HG02678 (cell line): Measurements from ENCODE around the gene SAMD4A.

ENCODE experiments used
- ATAC-seq: cut with Tn5 transposase; IDR thresholded peaks from one replicate; pipeline ENCODE4 v1.9.1; 2021; ENCODE audit warnings: mild to moderate bottlenecking, moderate library complexity; ENCODE audit not compliant: unreplicated experiment

The SAMD4A gene

GRCh38 chr14:54629635-54630360 is 62.9 kb downstream of the SAMD4A start:
- no peak for ATAC-seq

GRCh38 chr14:54631016-54631415 is 64.1 kb downstream of the SAMD4A start:
- no peak for ATAC-seq

DNA sequence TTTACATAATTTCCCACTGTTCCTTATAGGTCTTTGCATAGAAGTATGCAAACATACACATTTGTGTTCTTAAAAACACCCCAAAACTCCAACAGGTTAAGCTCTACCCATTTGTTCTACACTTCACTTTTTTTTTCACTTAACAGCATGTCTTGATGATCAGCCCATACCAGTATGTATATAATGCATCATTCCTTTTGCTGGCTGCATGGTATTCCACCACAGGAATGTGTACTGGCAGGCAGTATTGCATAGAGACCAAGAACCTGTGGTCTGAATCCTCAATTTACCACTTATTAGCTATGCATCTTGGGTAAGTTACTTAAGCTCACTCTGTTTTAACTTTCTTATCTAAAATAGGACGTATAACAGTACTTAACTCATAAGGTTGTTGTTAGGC is 65.5 kb downstream of the SAMD4A start:
- no peak for ATAC-seq

DNA sequence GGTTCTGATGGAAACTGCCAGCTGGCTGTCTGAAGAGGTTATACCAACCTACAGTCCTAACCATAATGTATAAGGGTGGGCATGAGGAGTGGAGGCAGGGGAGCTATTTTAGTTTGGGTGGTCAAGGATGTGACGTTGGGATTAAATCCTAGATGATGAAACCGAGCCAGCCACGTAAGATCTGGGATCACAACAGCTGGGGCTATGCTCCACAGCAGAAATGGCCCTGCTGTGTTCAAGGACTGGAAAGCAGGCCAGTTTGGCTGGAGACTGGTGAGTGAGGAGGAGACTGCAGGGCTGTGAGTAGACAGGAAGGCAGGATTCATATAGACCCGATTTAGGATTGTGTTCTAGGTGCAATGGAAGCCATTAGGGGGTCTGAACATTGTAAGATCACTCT is 66.1 kb downstream of the SAMD4A start:
- ATAC-seq: no peak

DNA sequence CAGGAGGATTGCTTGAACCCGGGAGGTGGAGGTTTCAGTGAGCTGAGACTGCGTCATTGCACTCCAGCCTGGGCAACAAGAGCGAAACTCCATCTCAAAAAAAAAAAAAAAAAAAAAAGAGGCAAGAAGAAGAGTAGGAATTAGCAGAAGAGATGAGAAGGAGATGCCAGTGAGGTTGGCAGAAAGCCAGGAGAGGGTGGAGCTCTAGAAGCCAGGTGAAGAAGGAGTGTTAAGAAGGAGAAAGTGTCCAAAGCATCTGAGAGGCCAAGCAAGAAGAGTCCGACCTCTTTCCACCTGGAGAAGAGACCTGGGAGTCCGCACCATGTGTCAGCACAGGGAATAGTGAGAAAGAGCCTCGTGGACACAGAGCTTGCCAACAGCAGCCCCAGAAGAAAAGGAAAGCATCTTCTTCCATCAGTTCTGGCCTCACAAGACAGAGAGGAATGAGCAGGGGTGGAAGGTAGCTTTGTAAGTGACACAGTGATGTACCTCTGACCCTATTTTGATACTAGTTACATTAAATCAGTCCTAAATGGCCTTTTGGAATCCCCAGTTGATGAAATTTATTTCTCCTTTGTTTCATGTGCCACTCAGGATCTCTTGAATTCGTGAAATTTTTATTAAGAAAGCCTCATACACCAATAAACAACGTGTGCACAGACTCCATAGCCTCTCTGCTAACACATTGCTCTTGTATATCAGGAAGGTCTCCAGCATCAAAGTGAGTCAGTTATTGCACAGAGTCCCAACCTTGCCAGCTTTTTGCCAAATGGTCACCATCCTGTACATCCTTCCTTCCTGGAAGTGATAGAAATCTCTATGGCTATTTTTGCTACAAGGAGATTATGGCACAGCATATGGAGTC is 70.6 kb downstream of the SAMD4A start:
- no peak for ATAC-seq

- ATAC-seq: no peak
Measured at GRCh38 chr14:54638135-54638446, 71.2 kb downstream of the SAMD4A start.

- no peak for ATAC-seq
Measured at GRCh38 chr14:54639611-54640010, 72.7 kb downstream of the SAMD4A start.

DNA sequence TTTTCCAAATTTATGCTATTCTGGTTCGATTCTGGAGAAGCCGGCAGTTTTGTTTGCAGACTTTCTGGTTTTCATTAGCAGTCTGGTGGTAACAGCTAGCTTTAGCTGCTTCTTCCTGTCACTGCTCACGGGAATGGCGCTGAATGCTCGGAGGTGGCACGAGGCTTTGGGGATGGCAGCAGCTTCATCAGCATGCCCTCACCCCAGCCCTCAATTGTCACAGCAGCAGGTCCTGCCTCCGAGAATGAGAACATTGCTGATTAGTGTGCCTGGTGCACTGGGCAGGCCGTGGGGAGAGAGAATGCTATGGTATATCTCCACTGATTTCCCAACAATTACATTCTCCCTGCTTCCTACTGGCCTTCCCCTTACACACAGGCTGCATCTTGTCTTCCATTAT is 73.6 kb downstream of the SAMD4A start:
- no peak for ATAC-seq

DNA sequence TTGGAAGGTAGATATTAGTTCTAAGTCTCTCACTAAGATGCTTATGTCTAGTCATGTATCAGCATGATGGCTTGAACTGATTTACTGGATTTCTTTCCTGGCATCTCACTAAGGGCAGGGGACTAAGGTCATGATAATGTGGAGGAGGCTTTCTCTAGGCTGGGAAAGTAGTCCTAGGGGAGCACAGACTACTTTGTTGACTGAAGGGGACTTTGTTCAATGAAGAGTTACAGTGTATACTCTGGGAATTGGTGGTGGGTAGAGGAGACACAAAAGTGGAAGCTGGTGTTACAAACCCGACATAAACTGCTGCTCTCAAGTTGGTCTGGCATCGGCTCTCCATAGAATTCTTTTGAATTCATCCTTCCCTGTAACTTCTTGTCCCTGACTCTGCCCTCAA is 75.2 kb downstream of the SAMD4A start:
- no peak for ATAC-seq

- no peak for ATAC-seq
Measured at GRCh38 chr14:54642801-54643695, 76.1 kb downstream of the SAMD4A start.

DNA sequence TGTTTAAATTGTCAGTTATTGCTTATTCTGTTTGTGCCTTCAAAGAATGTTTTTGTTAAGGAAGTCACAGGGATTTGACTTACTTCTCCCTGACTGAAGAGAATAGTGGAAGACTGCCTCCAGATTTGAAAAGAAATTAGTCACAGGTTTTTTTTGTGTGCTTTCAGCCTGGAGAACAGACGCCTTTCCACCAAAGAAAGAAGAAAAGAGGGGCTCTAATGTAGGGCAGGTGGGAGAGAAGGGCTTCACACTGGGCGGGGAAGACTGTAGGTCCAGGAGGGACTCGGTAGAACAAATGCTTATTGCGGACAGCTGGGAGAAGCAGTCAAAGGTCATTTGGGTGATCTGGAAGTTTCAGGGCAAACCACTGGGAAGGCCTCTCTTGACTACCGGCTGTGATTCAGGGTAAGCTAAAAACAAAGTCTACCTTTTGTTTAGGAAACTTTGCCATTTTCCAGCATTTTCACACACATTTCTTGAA is 76.8 kb downstream of the SAMD4A start:
- no peak for ATAC-seq

DNA sequence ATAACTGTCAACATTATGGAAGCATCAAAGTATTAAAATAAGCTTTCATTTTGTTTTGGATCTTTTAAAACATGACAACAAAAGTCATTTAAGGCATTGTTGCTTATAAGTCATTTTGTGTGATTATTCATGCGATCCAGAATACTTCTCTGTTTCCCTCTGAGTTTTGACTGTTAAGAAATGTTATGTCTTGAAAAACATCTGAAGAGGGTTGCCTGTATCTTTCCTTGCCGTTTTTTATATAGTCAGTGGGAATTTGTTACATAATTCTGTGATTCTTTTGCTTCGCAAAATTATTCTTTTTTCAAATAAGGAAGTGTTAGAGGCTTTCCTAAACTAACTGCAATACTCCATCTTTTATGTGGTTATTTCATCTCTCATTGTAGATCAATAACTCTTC is 78.7 kb downstream of the SAMD4A start:
- ATAC-seq: no peak

GRCh38 chr14:54646626-54647025 is 79.7 kb downstream of the SAMD4A start:
- ATAC-seq: no peak

GRCh38 chr14:54647378-54647777 is 80.5 kb downstream of the SAMD4A start:
- ATAC-seq: no peak

- ATAC-seq: no peak
Measured at GRCh38 chr14:54649056-54649455, 82.1 kb downstream of the SAMD4A start.

- ATAC-seq: no peak
Measured at GRCh38 chr14:54650331-54650958, 83.5 kb downstream of the SAMD4A start.

DNA sequence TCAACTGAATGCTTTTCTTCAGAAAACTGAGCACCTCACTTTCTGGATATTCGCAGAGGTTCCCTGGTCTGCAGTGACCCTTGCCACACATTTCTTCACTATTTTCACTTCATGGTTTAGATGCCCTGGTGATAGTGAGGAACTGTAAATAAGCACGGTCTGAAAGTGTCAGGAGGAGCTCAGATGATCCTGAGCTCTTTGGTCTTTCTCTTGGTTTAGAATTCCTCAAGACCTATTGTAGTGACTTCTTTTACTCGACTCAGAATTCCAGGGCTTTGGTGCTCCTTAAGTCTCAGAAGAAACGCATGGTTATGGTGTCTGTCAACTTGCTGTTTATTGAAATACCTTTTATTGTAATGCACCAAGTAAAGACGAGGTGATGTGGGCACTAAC is 84.0 kb downstream of the SAMD4A start:
- ATAC-seq: no peak

DNA sequence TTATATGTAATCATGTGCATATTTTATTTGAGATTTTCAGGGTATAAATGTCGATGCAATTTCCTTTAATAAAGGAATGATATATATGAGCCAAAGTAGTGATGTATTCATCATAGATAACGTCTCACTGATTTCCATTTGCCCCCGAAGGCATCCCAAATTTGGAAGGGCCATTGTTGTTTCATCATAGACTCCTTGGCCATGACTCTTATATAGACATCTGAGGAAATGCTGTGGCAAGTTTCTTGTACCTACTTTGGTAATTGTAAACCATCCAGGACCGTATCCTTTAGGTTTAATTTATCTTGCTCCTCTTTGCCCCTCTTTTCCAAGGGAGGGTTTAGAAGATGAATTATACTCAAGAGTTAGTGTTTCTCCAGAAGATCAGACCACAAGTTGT is 84.7 kb downstream of the SAMD4A start:
- no peak for ATAC-seq

DNA sequence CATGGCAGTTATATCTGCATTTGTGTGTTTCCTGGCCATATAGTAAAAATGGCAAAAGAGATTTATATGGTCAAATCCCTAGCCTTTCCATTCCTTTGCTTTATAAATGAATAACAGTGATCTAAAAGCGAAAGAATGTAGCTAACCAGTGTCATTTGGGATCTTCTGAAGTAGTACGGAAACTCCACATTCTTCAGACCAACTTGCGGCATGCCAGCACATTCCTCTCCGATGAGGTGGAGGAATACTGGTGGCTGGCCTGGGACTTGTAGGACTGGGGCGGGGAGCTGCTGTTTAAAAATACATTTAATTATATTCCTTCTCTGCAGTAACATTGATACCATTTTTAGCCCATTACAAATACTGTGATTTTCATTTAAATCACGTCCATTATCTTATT is 85.3 kb downstream of the SAMD4A start:
- ATAC-seq: no peak

- ATAC-seq: no peak
Measured at GRCh38 chr14:54652605-54653052, 85.7 kb downstream of the SAMD4A start.
